Measurements from ENCODE around the gene RIMS1. TPM values are rescaled to one million over a fixed set of nuclear protein-coding genes. Genes with fewer than 3 reads are reported as not detected.

The RIMS1 gene
- total RNA-seq, 2 donors from 2014 or later = 3.5 to 5.7 TPM

GRCh38 chr6:71977884-71978283 is 91.5 kb downstream of the RIMS1 start:
- Histone ChIP-seq H3K27ac (no peak overlapping the region), H3K4me3 (no peak overlapping the region), H3K9me3 (no peaks in the 10 kb centered on the region), H3K36me3 (no peaks in the 10 kb centered on the region), H3K27me3 (replicated peaks; ENCODE audit: insufficient read depth) (no peaks in the 10 kb centered on the region), H3K4me1 (ENCODE audit: control insufficient read depth in 1 of 2, low read depth in 2 of 2) (no peaks in the 10 kb centered on the region)
- DNase-seq (ENCODE audit: low spot score) (no peak), ATAC-seq (ENCODE audit: insufficient number of reproducible peaks, low FRiP score, low read depth) (no peak)
- no peak for TF ChIP-seq CTCF (IDR thresholded peaks at IDR 0.05)

DNA sequence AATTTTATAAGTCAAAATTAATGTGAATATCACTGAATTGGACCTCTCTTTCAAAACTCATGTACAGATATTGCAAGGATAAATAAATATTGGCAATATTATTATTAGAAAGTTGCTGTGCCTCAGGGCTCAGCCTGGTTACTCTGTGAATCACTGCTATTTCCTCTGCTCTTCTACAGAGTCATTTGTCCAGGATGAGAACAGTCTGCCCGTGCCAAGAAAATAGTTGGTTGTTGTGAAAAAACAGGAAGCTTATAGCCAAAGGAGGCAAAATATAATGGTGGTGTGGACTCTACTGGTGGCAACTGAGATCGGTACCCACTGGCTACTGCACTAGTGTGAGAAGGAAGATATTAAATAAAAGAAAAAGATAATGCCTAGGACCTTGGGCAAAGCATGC is 93.6 kb downstream of the RIMS1 start:
- ATAC-seq (ENCODE audit: insufficient number of reproducible peaks, low FRiP score, low read depth) (no peak), DNase-seq (ENCODE audit: low spot score) (no peak)
- Histone ChIP-seq H3K27ac (no peak overlapping the region), H3K4me3 (no peak overlapping the region), H3K36me3 (no peaks in the 10 kb centered on the region), H3K9me3 (no peaks in the 10 kb centered on the region), H3K27me3 (replicated peaks; ENCODE audit: insufficient read depth) (no peaks in the 10 kb centered on the region), H3K4me1 (ENCODE audit: control insufficient read depth in 1 of 2, low read depth in 2 of 2) (no peaks in the 10 kb centered on the region)
- no peak for TF ChIP-seq CTCF (IDR thresholded peaks at IDR 0.05)

GRCh38 chr6:71982389-71982788 is 96.0 kb downstream of the RIMS1 start:
- Histone ChIP-seq H3K4me1 (ENCODE audit: control insufficient read depth in 1 of 2, low read depth in 2 of 2) (no peaks in the 10 kb centered on the region), H3K27ac (no peak overlapping the region), H3K36me3 (no peaks in the 10 kb centered on the region), H3K4me3 (no peak overlapping the region), H3K27me3 (replicated peaks; ENCODE audit: insufficient read depth) (no peaks in the 10 kb centered on the region), H3K9me3 (no peaks in the 10 kb centered on the region)
- ATAC-seq (ENCODE audit: insufficient number of reproducible peaks, low FRiP score, low read depth) (no peak), DNase-seq (ENCODE audit: low spot score) (no peak)
- TF ChIP-seq CTCF (IDR thresholded peaks at IDR 0.05) = no peak

DNA sequence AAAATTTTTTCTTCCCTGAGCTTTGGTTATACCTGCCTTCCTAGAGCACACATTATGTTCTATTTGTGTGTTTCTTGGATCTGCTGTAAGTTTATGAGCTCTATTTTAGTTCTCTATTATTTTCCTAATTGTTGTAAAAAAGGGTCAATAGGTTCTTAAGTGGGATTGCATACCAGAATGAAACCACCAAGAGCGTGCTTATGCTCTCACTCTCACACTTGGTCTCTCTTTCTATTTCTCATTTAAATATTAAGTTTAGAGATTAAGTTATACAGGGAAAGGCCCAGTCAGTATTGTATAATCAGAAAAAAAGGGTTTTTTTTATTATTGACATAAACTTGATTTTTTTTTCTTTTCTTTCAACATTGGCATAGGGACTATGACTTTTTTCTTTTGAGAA is 96.8 kb downstream of the RIMS1 start:
- H3K4me1 ChIP-seq (ENCODE audit: control insufficient read depth in 1 of 2, low read depth in 2 of 2) = no peaks in the 10 kb centered on the region
- H3K27ac ChIP-seq = no peak overlapping the region
- no peaks in the 10 kb centered on the region for H3K9me3 ChIP-seq
- ATAC-seq (ENCODE audit: insufficient number of reproducible peaks, low FRiP score, low read depth) = no peak
- no peak for TF ChIP-seq CTCF (IDR thresholded peaks at IDR 0.05)
- DNase-seq (ENCODE audit: low spot score) = no peak
- H3K36me3 ChIP-seq = no peaks in the 10 kb centered on the region
- no peaks in the 10 kb centered on the region for H3K27me3 ChIP-seq (replicated peaks; ENCODE audit: insufficient read depth)
- no peak overlapping the region for H3K4me3 ChIP-seq

DNA sequence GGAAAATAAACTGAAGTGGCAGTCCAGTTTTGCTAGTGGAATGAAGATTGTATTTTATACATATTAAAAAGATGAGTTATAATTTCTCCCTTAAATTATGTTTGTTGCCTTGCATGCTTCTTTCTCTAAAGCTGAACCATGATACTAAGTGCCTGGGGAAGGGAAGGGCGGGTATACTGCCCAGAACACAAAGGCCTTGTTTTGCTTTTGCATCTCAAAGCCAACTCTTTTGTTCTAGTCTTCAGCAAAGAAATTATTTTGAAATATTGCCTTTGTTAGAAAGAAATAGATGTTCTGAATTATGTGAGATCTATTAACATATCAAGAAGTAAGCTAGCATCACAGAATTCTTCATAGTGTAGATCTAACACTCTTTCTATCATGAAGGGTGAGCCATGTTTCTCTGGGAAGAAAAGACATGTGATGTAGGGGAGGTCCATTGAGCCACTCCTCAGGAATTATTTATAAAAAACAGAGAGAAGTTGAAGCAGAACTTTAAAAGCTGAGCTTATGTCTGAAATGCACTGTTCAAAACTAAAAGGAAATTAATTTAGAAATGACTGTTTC is 108.4 kb downstream of the RIMS1 start:
- Histone ChIP-seq H3K36me3 (no peaks in the 10 kb centered on the region), H3K27me3 (replicated peaks; ENCODE audit: insufficient read depth) (no peaks in the 10 kb centered on the region), H3K27ac (no peak overlapping the region), H3K4me1 (ENCODE audit: control insufficient read depth in 1 of 2, low read depth in 2 of 2) (no peaks in the 10 kb centered on the region), H3K9me3 (no peaks in the 10 kb centered on the region), H3K4me3 (no peak overlapping the region)
- ATAC-seq (ENCODE audit: insufficient number of reproducible peaks, low FRiP score, low read depth) (no peak), DNase-seq (ENCODE audit: low spot score) (no peak)
- no peak for TF ChIP-seq CTCF (IDR thresholded peaks at IDR 0.05)
